Stimulated activated naive CD4-positive, alpha-beta T cell (primary cell): ENCODE results near the gene ITIH2.
"Not testable (repeated sequence)": the region's sequence is repeated elsewhere in the genome, so short reads cannot be mapped to it uniquely, and the experiment has no call there.

Experiments used
- DNase-seq, 6 experiments: peaks; one replicate each; lab custom pipeline; 2025; lab: John Stamatoyannopoulos, UW

ITIH2 gene

DNA sequence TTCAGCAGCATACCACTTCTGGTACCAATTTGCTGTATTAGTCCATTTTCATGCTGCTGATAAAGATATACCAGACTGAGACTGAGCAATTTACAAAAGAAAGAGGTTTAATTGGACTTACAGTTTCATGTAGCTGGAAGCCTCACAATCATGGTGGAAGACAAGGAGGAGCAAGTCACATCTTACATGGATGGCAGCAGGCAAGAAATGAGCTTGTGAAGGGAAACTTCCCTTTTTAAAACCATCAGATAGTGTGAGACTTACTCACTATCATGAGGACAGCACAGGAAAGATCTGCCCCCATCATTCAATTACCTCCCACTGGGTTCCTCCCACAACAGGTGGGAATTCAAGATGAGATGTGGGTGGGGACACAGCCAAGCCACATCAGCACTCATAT lies 9.9 kb upstream of the ITIH2 start:
- not testable (repeated sequence) for DNase-seq

DNA sequence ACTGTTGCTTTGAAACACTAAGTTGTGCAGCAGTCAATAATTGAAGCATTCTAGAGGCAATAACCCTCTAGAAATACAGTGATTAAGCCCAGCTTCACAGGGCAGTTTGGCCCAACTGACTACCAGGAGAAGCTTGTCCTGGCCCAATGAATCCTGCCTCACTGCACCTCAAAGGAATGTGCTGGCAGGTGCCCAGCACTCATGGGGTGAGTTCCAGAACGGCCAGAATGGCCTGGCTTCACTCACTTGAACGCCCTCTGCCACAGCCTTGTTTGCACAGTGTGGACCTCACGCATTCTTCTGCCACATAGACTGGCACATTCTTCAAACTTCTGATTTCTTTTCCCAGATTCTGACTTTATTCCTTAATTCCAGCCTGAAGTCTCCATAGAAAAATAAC lies 6.6 kb upstream of the ITIH2 start:
- no peak for DNase-seq

GRCh38 chr10:7697426-7697825 lies 5.7 kb upstream of the ITIH2 start:
- DNase-seq: no peak

GRCh38 chr10:7700577-7701125 lies 2.5 kb upstream of the ITIH2 start:
- DNase-seq: no peak

GRCh38 chr10:7701158-7701742 lies 1.9 kb upstream of the ITIH2 start:
- DNase-seq: no peak

DNA sequence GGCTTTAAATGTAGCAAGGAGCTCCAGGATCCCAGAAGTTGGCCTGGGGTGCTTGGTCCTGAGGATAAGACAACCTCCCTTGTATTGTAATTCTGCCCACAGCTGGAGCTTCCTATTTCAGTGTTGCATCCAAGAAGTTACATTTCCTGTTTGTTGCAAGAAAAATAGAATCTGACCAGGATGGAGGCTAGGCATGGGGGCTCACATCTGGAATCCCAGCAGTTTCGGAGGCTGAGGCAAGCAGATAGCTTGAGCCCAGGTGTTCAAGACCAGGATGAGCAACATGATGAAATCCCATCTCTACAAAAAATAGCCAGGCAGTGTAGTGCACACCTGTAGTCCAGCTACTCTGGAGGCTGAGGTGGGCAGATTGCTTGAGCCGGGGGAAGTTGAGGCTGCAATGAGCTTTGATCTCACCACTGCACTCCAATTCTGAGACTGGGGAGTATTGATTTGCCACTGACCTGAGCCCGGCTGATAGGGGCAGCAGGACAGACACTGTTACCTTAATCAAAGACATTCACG lies 766 bp upstream of the ITIH2 start:
- no peak for DNase-seq

DNA sequence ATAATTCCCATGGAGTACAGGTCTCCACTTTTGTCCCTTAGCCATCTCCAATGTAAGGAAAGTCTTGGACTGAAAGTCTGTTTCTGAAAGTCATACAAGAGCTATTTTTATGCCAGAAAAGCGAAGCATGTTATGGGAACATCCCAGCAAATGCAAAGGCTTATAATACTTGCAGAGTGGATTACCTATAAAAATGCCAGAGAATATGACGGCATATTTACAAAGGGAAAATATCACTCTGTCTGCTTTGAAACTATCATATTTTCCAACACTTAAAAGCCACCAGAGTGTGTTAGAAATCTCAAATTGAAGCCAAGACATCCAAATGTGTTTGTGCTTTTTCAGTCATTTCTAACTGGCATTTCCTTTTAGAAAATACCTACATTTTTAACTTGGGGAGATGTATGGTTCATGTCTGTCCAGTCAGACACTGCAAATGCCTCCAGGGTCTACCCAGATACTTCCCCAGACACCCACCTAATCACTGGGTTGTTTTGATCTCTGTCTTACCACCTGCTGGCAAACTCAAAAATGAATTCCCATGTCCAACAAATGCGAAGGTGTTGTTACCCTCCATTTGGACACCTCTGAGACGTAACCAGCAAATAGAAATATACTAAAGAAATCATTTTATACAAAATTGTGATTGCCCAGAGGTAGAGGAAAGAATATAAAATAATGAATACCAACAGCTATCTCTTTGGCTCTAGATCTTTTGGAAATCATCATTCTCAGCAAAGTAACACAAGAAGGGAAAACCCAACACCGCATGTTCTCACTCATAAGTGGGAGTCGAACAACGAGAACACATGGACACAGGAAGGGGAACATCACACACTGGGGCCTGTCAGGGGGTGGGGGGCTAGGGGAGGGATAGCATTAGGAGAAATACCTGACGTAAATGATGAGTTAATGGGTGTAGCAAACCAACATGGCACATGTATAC lies 1.2 kb downstream of the ITIH2 start:
- no peak for DNase-seq

GRCh38 chr10:7705341-7705740 lies 2.2 kb downstream of the ITIH2 start:
- no peak for DNase-seq

DNA sequence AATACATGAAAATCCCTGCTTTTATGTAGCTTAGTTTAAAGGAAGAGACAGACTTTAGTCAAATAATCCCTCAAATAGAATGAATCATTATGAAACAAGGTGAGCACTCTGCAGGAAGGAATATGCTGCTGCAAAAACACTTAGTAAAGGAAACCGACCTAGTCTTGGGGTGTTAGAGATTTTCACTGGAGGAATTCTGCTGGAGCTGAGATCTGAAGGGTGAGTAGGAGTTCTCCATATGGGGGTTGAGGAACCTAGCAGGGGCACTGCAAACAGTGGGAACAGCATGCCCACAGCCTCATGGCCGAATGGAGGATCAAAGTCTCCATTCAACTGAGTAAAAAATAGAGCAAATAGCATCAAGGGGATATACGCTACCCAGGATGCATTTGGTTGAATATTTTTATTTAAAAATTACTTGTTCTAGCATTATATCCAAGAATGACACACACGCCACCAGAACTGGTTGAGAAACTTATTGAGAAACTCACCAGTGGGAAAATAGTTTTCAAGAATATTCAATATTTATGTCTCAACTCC lies 3.5 kb downstream of the ITIH2 start:
- no peak for DNase-seq

- no peak for DNase-seq
Measured at GRCh38 chr10:7707102-7707501, 4.0 kb downstream of the ITIH2 start.

- no peak for DNase-seq
Measured at GRCh38 chr10:7707858-7708622, 4.9 kb downstream of the ITIH2 start.

DNA sequence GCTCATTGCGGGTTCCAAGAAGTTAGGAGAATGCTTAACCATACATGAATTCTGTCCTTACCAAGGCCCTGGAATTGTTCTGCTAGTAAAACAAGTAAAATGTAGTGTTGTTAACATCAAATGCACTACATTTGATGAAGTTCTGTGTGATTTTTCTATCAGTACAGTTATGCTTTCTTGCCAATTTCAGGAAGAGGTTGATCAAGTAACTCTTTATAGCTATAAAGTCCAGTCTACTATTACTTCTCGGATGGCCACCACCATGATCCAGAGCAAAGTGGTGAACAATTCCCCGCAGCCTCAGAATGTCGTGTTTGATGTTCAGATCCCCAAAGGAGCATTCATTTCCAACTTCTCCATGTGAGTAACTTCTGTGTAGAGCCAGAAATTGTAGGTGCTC lies 5.7 kb downstream of the ITIH2 start:
- no peak for DNase-seq

DNA sequence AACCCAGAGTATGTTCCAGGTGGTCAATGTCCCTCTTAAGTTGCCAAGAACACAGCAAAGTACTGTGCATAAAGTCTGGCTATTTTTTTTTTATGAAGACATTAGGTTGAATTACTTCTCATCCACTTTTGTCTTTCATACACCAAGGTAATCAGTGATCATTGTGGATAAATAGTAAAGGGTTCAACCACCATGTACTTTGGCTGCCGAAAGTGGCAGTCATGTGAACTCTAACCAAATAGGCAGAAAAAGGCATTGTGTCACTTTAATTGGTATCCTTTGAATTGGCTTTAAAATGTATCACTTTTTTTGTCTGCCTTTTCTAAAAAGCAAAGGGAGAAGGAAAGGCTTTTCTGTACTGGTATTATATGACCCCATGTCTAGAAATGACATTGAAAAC lies 7.3 kb downstream of the ITIH2 start:
- no peak for DNase-seq

DNA sequence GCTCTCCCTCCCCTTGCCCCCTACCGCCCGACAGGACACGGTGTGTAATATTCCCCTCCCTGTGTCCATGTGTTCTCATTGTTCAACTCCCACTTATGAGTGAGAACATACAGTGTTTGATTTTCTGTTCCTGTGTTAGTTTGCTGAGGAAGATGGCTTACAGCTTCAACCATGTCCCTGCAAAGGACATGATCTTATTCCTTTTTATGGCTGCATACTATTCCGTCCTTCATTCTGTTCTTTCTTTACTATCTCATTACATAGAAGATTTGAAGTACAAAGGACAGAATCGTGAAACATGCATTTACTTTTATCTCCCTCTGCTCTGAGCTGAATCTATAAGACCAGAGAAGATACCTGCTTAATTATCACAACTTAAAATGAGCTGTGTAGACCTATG lies 8.0 kb downstream of the ITIH2 start:
- DNase-seq: not testable (repeated sequence)

GRCh38 chr10:7715515-7715914 lies 12.4 kb downstream of the ITIH2 start:
- no peak for DNase-seq

GRCh38 chr10:7717767-7718166 lies 14.7 kb downstream of the ITIH2 start:
- DNase-seq: no peak

DNA sequence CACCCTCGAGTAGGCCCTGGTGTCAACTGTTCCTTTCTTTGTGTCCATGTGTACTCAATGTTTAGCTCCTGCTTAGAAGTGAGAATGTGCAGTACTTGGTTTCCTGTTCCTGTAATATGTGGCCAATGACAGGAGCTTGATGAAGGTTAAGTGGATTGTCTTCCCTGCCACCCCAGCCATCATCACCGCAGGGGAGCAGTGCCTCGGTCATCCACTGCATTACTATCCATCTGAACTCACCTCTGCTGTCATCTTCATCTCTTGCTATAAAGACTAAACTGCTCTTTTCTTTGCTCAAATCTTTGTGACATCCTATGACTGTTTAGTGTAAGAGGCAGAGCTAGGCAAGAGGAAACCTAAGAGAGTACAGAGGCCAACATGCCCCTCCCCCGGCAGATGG lies 15.6 kb downstream of the ITIH2 start:
- no peak for DNase-seq

- no peak for DNase-seq
Measured at GRCh38 chr10:7720478-7720877, 17.4 kb downstream of the ITIH2 start.

- DNase-seq: no peak
Measured at GRCh38 chr10:7722927-7723529, 19.9 kb downstream of the ITIH2 start.

DNA sequence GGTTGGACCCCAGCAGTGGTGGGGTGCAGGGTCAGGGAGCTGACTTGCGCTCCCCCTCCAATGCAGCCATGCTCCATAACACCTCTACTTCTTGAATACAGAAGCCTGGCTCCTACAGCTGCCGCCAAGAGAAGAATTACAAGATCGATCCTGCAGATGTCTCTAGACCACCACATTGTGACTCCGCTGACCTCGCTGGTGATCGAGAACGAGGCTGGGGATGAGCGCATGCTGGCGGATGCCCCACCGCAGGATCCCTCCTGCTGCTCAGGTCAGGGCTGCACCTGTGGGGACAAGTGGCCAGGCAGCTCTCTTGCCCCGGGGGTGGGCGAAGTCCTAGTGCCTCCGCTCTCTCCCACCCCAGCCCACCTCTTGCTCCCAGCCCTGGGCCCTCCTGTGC lies 31.7 kb downstream of the ITIH2 start:
- DNase-seq: no peak

- no peak for DNase-seq
Measured at GRCh38 chr10:7738536-7739407, 35.7 kb downstream of the ITIH2 start.
